ENCODE measurements around the gene ESRRA.

DNA sequence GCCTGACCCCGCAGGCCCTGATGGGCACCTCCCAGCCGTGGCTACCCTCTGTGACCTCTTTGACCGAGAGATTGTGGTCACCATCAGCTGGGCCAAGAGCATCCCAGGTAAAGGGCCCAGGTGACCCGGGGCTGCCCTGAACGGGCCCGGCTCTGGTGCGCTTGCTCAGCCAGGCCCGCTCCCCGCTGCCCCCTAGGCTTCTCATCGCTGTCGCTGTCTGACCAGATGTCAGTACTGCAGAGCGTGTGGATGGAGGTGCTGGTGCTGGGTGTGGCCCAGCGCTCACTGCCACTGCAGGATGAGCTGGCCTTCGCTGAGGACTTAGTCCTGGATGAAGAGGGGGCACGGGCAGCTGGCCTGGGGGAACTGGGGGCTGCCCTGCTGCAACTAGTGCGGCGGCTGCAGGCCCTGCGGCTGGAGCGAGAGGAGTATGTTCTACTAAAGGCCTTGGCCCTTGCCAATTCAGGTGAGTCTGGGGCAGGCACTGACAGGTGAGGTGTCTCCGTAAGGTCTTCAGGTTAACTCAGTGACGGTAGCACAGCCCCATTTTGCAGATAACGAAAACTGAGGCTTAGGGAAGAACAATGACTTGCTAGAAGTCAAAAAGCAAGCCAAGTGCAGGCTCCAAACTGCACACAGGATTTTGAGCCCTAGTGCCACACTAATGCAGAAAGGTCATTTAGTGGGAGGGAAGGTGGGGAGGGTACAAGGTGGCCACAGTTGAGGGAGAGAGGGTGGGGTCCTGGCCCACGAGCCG lies 9.7 kb downstream of the ESRRA start:
- no peak for TF ChIP-seq POLR2A (IDR thresholded peaks at IDR 0.05)
- TF ChIP-seq, protein P1, sequence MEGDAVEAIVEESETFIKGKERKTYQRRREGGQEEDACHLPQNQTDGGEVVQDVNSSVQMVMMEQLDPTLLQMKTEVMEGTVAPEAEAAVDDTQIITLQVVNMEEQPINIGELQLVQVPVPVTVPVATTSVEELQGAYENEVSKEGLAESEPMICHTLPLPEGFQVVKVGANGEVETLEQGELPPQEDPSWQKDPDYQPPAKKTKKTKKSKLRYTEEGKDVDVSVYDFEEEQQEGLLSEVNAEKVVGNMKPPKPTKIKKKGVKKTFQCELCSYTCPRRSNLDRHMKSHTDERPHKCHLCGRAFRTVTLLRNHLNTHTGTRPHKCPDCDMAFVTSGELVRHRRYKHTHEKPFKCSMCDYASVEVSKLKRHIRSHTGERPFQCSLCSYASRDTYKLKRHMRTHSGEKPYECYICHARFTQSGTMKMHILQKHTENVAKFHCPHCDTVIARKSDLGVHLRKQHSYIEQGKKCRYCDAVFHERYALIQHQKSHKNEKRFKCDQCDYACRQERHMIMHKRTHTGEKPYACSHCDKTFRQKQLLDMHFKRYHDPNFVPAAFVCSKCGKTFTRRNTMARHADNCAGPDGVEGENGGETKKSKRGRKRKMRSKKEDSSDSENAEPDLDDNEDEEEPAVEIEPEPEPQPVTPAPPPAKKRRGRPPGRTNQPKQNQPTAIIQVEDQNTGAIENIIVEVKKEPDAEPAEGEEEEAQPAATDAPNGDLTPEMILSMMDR (IDR thresholded peaks at IDR 0.05), result no peak
